NT2/D1 (cell line): ENCODE results near the gene RBMS3.

Source experiments
- DNase-seq: peaks from one replicate; pipeline ENCODE4 v3.0.0-alpha.2; 2011; ENCODE audit warnings: low read depth, low spot score
- H3K27me3 ChIP-seq: 2 replicates; pipeline ENCODE4 v1.6.0; 2011; ENCODE audit warnings: mild to moderate bottlenecking; ENCODE audit not compliant: insufficient read length, insufficient read depth
- H3K36me3 ChIP-seq: 2 replicates; pipeline ENCODE4 v1.6.1; 2011; ENCODE audit warnings: mild to moderate bottlenecking, low read length, mixed read lengths; ENCODE audit not compliant: insufficient read depth, insufficient read length
- H3K4me1 ChIP-seq: 2 replicates; pipeline ENCODE4 v1.5.1; 2011; ENCODE audit not compliant: insufficient read depth, insufficient read length
- H3K4me3 ChIP-seq: 2 replicates; pipeline ENCODE4 v1.5.1; 2011; ENCODE audit warnings: low read depth; ENCODE audit not compliant: insufficient read length
- H3K9ac ChIP-seq: 2 replicates; pipeline ENCODE4 v1.6.0; 2011; ENCODE audit warnings: low read depth; ENCODE audit not compliant: insufficient read length
- H3K9me3 ChIP-seq: 2 replicates; pipeline ENCODE4 v1.5.1; 2011; ENCODE audit warnings: mild to moderate bottlenecking, low read length; ENCODE audit not compliant: insufficient read depth
- SUZ12 ChIP-seq: IDR thresholded peaks from 2 replicates; pipeline ENCODE4 v1.6.1; 2011; ENCODE audit not compliant: insufficient read length, insufficient read depth; ENCODE audit errors: extremely low read depth
- YY1 ChIP-seq: IDR thresholded peaks from 2 replicates; pipeline ENCODE4 v1.6.1; 2011; ENCODE audit not compliant: insufficient read length, insufficient read depth
- ZNF274 ChIP-seq: IDR thresholded peaks from 2 replicates; pipeline ENCODE4 v1.6.1; 2011; ENCODE audit warnings: mild to moderate bottlenecking, low read depth, low read length

RBMS3 gene

DNA sequence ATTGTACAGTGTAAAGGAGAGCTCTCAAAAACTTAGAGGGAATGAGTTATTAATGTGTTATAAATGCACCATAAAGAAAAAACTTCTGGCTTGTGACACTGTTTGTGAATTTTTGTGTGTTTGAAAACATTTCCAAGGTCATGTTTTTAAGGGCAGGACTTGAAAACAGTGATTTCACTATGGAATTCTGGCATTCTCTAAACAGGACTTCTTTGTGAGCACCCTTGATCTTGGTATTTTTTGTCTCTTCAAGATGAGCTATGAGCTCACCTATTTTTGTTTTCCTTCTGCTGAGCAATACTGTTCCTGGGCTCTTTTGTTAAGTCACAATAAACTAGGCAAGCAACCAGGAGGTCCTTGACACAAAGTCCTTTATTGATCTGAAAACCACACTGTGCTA, 284.4 kb downstream of the RBMS3 start:
- Histone ChIP-seq H3K4me1 (no peaks in the 10 kb centered on the region), H3K36me3 (no peaks in the 10 kb centered on the region), H3K9ac (no peak overlapping the region), H3K27me3 (no peaks in the 10 kb centered on the region), H3K9me3 (no peaks in the 10 kb centered on the region), H3K4me3 (no peak overlapping the region)
- TF ChIP-seq SUZ12 (no peak), ZNF274 (no peak), YY1 (no peak)
- no peak for DNase-seq

- TF ChIP-seq SUZ12 = no peak
- TF ChIP-seq YY1 = no peak
- no peak for TF ChIP-seq ZNF274
- H3K4me3 ChIP-seq = no peak overlapping the region
- H3K4me1 ChIP-seq = no peaks in the 10 kb centered on the region
- DNase-seq = no peak
- no peaks in the 10 kb centered on the region for H3K36me3 ChIP-seq
- H3K9ac ChIP-seq = no peak overlapping the region
- H3K9me3 ChIP-seq = no peaks in the 10 kb centered on the region
- H3K27me3 ChIP-seq = no peaks in the 10 kb centered on the region
Measured at GRCh38 chr3:29567501-29567900, 286.6 kb downstream of the RBMS3 start.

DNA sequence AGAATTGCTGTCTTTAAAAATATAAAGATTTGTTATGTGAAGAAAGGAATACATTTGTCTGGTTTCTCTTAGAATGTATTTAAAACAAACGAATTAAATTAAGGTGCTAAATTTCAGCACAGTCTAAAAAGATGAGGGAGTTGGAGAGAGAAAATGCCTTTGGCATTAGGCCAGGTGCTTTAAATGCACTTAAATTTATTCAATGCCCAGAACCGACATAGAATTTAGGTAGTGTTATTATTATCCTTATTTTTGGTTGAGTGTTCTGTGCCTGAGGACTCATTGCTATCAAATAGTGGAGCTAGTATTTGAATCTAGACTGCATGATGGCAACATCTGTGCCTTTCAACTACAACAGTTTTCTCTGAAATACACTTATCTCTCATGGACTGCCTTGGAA, 287.5 kb downstream of the RBMS3 start:
- H3K9ac ChIP-seq = no peak overlapping the region
- TF ChIP-seq ZNF274 (no peak), YY1 (no peak), SUZ12 (no peak)
- DNase-seq = no peak
- no peak overlapping the region for H3K4me3 ChIP-seq
- no peaks in the 10 kb centered on the region for H3K27me3 ChIP-seq
- no peaks in the 10 kb centered on the region for H3K4me1 ChIP-seq
- H3K36me3 ChIP-seq = no peaks in the 10 kb centered on the region
- no peaks in the 10 kb centered on the region for H3K9me3 ChIP-seq

GRCh38 chr3:29576181-29576580, 295.3 kb downstream of the RBMS3 start:
- Histone ChIP-seq H3K9ac (no peak overlapping the region), H3K4me1 (no peaks in the 10 kb centered on the region), H3K4me3 (no peak overlapping the region), H3K36me3 (no peaks in the 10 kb centered on the region), H3K27me3 (no peaks in the 10 kb centered on the region), H3K9me3 (no peaks in the 10 kb centered on the region)
- DNase-seq = no peak
- TF ChIP-seq ZNF274 (no peak), YY1 (no peak), SUZ12 (no peak)

GRCh38 chr3:29576675-29577074, 295.8 kb downstream of the RBMS3 start:
- DNase-seq = no peak
- Histone ChIP-seq H3K4me1 (no peaks in the 10 kb centered on the region), H3K27me3 (no peaks in the 10 kb centered on the region), H3K9me3 (no peaks in the 10 kb centered on the region), H3K9ac (no peak overlapping the region), H3K4me3 (no peak overlapping the region), H3K36me3 (no peaks in the 10 kb centered on the region)
- TF ChIP-seq ZNF274 (no peak), YY1 (no peak), SUZ12 (no peak)

DNA sequence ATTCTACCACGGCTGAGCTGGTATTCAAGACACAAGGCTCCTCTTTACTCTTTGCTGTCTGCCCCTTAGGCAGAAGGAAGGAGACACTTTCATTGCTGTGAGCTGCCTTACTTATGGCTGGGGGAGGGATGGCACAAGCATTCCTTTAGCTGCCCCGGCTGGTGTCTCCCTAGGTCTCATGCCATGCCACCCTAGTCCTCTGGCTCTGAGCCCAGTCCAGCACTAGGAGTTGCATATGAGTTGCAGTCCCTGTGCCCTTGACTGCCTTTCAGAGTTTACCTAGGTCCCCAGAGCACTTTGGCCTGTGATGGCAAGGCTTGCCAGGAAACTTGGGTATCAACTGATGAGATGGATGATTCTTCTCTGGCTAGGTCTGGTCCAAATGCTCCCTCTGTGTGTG, 296.4 kb downstream of the RBMS3 start:
- no peaks in the 10 kb centered on the region for H3K4me1 ChIP-seq
- no peak overlapping the region for H3K4me3 ChIP-seq
- no peak overlapping the region for H3K9ac ChIP-seq
- no peak for TF ChIP-seq SUZ12
- no peak for TF ChIP-seq ZNF274
- no peak for TF ChIP-seq YY1
- no peaks in the 10 kb centered on the region for H3K9me3 ChIP-seq
- no peaks in the 10 kb centered on the region for H3K36me3 ChIP-seq
- no peaks in the 10 kb centered on the region for H3K27me3 ChIP-seq
- no peak for DNase-seq

- Histone ChIP-seq H3K9ac (no peak overlapping the region), H3K9me3 (no peaks in the 10 kb centered on the region), H3K4me1 (no peaks in the 10 kb centered on the region), H3K4me3 (no peak overlapping the region), H3K36me3 (no peaks in the 10 kb centered on the region), H3K27me3 (no peaks in the 10 kb centered on the region)
- no peak for DNase-seq
- TF ChIP-seq ZNF274 = no peak
- TF ChIP-seq YY1 = no peak
- TF ChIP-seq SUZ12 = no peak
Measured at GRCh38 chr3:29581311-29581710, 300.4 kb downstream of the RBMS3 start.

- Histone ChIP-seq H3K9me3 (no peaks in the 10 kb centered on the region), H3K4me3 (no peak overlapping the region), H3K9ac (no peak overlapping the region), H3K36me3 (no peaks in the 10 kb centered on the region), H3K27me3 (no peaks in the 10 kb centered on the region), H3K4me1 (no peaks in the 10 kb centered on the region)
- TF ChIP-seq YY1 (no peak), ZNF274 (no peak), SUZ12 (no peak)
- DNase-seq = no peak
Measured at GRCh38 chr3:29582273-29582672, 301.4 kb downstream of the RBMS3 start.
